Neural cell (in vitro differentiated cells): ENCODE measurements around the gene TACC2.

Experiments
- EP300 ChIP-seq: fragments of 450-650 bp; conservative IDR thresholded peaks from 2 replicates; pipeline ENCODE4 v1.6.1; 2014; ENCODE audit warnings: antibody characterized with exemption, mild to moderate bottlenecking, moderate library complexity; ENCODE audit not compliant: poor library complexity, severe bottlenecking
- EZH2 ChIP-seq: fragments of 200-600, 300-800 bp; shearing (Covaris generic), sonication (generic); IDR thresholded peaks from 2 replicates; pipeline ENCODE4 v1.6.1; 2014; ENCODE audit warnings: antibody characterized with exemption, low read length, borderline replicate concordance, mild to moderate bottlenecking; ENCODE audit not compliant: insufficient read depth, poor library complexity, severe bottlenecking
- MXI1 ChIP-seq: fragments of 450-650 bp; conservative IDR thresholded peaks from 2 replicates; pipeline ENCODE4 v1.6.1; 2014; ENCODE audit warnings: antibody characterized with exemption, mild to moderate bottlenecking; ENCODE audit not compliant: poor library complexity, severe bottlenecking
- POLR2AphosphoS5 ChIP-seq: IDR thresholded peaks from 2 replicates; pipeline ENCODE4 v1.6.1; 2012
- RAD21 ChIP-seq: fragments of 450-650 bp; conservative IDR thresholded peaks from 2 replicates; pipeline ENCODE4 v1.6.1; 2014; ENCODE audit warnings: antibody characterized with exemption, mild to moderate bottlenecking, moderate library complexity
- TAF1 ChIP-seq: IDR thresholded peaks from 2 replicates; pipeline ENCODE4 v1.6.1; 2012; ENCODE audit warnings: low read depth
- TF ChIP-seq, protein P1 (sequence below): fragments of 450-650 bp; IDR thresholded peaks from 2 replicates; pipeline ENCODE4 v1.5.1; 2014; ENCODE audit warnings: antibody characterized with exemption, mild to moderate bottlenecking, moderate library complexity; ENCODE audit not compliant: poor library complexity, severe bottlenecking
- TF ChIP-seq, protein P2 (sequence below): IDR thresholded peaks from 2 replicates; pipeline ENCODE4 v1.6.1; 2012; ENCODE audit warnings: borderline replicate concordance

DNA sequence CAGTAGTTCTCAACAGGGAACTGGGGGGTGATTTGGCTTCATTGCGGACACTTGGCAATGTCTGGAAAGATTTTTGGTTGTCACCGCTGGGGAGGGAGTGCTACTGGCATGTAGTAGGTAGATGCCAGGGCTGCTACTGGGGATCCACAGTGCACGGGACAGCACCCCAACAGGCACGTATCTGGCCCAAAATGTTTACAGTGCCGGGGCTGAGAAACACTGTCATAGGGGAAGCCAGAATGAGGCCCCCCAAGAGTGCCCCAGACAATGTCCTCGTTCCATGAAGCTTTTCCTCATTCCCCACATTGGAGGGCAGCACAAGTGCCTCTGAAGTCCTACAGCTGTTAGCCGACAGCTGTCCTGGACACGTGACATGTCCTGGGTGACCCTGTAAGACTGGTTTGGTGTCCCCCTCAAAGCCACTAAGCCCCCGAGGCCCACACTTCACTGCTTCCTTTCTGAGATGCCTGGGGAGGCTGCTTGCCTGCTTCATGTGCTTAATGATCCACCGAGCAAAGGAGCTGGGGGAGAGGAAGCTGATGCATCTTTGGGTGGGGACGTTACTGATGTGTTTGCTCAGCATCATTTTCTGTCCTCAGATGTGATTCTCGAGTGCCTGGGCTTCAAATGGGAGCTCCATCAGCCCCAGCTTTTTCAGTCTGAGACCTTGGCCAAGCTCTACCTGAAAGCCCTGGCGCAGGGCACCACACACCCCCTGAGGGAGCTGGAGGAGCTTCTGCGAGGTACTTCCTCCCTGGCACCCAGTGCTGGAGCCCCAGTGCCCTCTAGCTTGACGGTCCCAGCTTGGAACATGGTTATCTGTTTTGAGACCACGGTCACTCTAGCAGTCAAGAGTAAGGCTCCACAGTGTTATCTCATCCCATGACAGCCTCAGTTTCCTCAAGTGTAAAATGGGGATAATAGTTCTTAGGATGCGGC is 296.8 kb downstream of the TACC2 start:
- TF ChIP-seq EP300 (no peak), EZH2 (no peak), RAD21 (no peak), POLR2AphosphoS5 (no peak), MXI1 (no peak), TAF1 (no peak)
- TF ChIP-seq, protein P1, sequence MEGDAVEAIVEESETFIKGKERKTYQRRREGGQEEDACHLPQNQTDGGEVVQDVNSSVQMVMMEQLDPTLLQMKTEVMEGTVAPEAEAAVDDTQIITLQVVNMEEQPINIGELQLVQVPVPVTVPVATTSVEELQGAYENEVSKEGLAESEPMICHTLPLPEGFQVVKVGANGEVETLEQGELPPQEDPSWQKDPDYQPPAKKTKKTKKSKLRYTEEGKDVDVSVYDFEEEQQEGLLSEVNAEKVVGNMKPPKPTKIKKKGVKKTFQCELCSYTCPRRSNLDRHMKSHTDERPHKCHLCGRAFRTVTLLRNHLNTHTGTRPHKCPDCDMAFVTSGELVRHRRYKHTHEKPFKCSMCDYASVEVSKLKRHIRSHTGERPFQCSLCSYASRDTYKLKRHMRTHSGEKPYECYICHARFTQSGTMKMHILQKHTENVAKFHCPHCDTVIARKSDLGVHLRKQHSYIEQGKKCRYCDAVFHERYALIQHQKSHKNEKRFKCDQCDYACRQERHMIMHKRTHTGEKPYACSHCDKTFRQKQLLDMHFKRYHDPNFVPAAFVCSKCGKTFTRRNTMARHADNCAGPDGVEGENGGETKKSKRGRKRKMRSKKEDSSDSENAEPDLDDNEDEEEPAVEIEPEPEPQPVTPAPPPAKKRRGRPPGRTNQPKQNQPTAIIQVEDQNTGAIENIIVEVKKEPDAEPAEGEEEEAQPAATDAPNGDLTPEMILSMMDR, result no peak
- TF ChIP-seq, protein P2, sequence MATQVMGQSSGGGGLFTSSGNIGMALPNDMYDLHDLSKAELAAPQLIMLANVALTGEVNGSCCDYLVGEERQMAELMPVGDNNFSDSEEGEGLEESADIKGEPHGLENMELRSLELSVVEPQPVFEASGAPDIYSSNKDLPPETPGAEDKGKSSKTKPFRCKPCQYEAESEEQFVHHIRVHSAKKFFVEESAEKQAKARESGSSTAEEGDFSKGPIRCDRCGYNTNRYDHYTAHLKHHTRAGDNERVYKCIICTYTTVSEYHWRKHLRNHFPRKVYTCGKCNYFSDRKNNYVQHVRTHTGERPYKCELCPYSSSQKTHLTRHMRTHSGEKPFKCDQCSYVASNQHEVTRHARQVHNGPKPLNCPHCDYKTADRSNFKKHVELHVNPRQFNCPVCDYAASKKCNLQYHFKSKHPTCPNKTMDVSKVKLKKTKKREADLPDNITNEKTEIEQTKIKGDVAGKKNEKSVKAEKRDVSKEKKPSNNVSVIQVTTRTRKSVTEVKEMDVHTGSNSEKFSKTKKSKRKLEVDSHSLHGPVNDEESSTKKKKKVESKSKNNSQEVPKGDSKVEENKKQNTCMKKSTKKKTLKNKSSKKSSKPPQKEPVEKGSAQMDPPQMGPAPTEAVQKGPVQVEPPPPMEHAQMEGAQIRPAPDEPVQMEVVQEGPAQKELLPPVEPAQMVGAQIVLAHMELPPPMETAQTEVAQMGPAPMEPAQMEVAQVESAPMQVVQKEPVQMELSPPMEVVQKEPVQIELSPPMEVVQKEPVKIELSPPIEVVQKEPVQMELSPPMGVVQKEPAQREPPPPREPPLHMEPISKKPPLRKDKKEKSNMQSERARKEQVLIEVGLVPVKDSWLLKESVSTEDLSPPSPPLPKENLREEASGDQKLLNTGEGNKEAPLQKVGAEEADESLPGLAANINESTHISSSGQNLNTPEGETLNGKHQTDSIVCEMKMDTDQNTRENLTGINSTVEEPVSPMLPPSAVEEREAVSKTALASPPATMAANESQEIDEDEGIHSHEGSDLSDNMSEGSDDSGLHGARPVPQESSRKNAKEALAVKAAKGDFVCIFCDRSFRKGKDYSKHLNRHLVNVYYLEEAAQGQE, result no peak
